Measurements from ENCODE around the gene DDT.
"Not testable (repeated sequence)": the region's sequence is repeated elsewhere in the genome, so short reads cannot be mapped to it uniquely, and the experiment has no call there.

DNA sequence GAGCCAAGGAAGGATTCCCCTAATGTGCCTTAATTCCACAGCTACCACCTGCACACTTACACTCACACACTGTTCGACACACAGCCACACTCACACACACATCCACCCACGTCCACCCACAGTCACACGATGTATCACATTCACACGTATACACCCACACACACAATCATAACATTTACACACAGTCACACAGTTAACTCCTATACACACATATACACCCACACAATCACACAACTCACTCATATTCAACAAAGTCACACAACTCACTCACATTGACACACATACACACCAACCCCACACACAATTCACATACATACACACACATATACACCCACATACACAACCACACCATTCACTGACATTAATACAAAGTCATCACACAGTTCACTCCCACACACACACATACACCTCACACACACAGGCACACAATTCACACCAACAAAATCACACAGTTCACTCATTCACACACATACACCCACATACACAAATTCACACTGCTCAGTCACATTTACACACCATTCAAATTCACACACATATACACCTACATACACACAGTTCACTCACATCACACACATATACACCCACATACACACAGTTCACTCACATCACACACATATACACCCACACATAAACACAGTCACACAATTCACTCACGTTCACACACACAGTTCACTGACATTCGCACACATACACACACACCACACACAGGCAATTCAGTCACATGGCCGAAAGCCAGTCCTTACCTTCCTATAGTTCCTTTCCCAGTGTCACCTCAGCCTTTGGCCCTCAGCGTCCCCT lies 19.8 kb downstream of the DDT start:
- not testable (repeated sequence) for TF ChIP-seq POLR2A (IDR thresholded peaks at IDR 0.05; ENCODE audit: low read length); GATA1 (IDR thresholded peaks at IDR 0.05; ENCODE audit: low read depth, low read length)
